NCI-H446 treated with DMSO at 0.1 percent for 48 hours (cell line): ENCODE results near the gene DMBT1.
A peak's percentile ranks its signal among the peaks of the same experiment; 100 is the strongest.

Experiments used
- DNase-seq: peaks from one replicate; lab custom pipeline; 2025; lab: John Stamatoyannopoulos, UW

DMBT1 gene

GRCh38 chr10:122548407-122549085, 12.0 kb upstream of the DMBT1 start:
- DNase-seq, result no peak

GRCh38 chr10:122549636-122550035, 10.9 kb upstream of the DMBT1 start:
- no peak for DNase-seq

- no peak for DNase-seq
These were observed 10.1 kb upstream of the DMBT1 start for GRCh38 chr10:122550427-122550826.

GRCh38 chr10:122550983-122551382, 9.6 kb upstream of the DMBT1 start:
- no peak for DNase-seq

- no peak for DNase-seq
These were observed 9.1 kb upstream of the DMBT1 start for GRCh38 chr10:122551450-122551849.

- DNase-seq, result no peak
These were observed 7.2 kb upstream of the DMBT1 start for GRCh38 chr10:122553341-122553740.

GRCh38 chr10:122554131-122555036, 6.2 kb upstream of the DMBT1 start:
- no peak for DNase-seq

GRCh38 chr10:122555442-122555841, 5.1 kb upstream of the DMBT1 start:
- DNase-seq, result peak; percentile 85

GRCh38 chr10:122557516-122557915, 3.0 kb upstream of the DMBT1 start:
- no peak for DNase-seq

- DNase-seq, result no peak
These were observed 2.1 kb upstream of the DMBT1 start for GRCh38 chr10:122558452-122558851.

GRCh38 chr10:122559228-122559627, 1.3 kb upstream of the DMBT1 start:
- DNase-seq, result no peak

- no peak for DNase-seq
These were observed 658 bp downstream of the DMBT1 start for GRCh38 chr10:122561212-122561611.

GRCh38 chr10:122561792-122562191, 1.2 kb downstream of the DMBT1 start:
- no peak for DNase-seq

- DNase-seq, result no peak
These were observed 4.4 kb downstream of the DMBT1 start for GRCh38 chr10:122564980-122565379.

- DNase-seq, result peak; percentile 38
These were observed 5.2 kb downstream of the DMBT1 start for GRCh38 chr10:122565766-122566206.

GRCh38 chr10:122566632-122567031, 6.1 kb downstream of the DMBT1 start:
- DNase-seq, result no peak

- DNase-seq, result no peak
These were observed 6.6 kb downstream of the DMBT1 start for GRCh38 chr10:122567056-122567660.

- DNase-seq, result no peak
These were observed 8.0 kb downstream of the DMBT1 start for GRCh38 chr10:122568551-122568950.

GRCh38 chr10:122570920-122571319, 10.4 kb downstream of the DMBT1 start:
- DNase-seq, result no peak

GRCh38 chr10:122571892-122572291, 11.3 kb downstream of the DMBT1 start:
- no peak for DNase-seq

GRCh38 chr10:122575776-122576175, 15.2 kb downstream of the DMBT1 start:
- DNase-seq, result no peak

- no peak for DNase-seq
These were observed 15.7 kb downstream of the DMBT1 start for GRCh38 chr10:122576291-122576690.
